ENCODE results near the gene LMNTD1. TPM values are rescaled to one million over a fixed set of nuclear protein-coding genes. Genes with fewer than 3 reads are reported as not detected.
"Not testable (repeated sequence)": the region's sequence is repeated elsewhere in the genome, so short reads cannot be mapped to it uniquely, and the experiment has no call there.

Gene LMNTD1
- total RNA-seq, 1 donor = 1.3 TPM

DNA sequence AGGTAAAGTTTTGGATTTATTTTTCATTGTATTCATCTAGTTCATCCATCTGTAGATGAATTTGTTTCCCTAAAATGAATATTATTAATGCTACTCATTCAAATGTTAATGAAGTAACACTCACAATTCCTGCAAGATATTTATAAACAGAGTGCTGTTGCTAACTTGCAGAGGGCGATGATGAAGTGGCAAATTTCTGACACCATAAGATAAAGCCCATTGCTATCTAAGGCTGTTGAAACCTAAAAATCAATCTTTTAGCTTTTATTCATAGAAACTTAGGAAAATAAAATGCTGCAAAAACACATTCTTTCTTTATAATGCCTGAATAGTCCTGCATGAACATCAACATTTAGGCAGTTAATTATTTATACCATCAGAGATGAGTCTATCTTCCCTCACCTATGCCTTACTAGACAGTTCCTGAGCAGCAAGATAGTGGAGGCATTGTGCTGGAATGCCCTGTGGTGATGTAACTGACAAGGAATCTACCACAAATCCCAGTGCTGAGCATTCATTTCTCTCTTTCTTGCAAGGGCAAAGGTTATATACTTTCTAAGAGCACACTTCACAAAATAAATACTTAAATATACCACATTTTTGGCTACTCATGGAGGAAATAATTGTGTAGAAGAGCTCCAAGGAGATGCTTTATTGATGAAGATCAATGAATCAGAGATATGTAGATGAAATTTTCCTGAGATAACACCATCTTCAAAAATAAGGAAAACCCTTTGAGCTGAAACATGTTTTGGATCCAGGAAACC, 57.6 kb downstream of the LMNTD1 start:
- TF ChIP-seq, protein P1, sequence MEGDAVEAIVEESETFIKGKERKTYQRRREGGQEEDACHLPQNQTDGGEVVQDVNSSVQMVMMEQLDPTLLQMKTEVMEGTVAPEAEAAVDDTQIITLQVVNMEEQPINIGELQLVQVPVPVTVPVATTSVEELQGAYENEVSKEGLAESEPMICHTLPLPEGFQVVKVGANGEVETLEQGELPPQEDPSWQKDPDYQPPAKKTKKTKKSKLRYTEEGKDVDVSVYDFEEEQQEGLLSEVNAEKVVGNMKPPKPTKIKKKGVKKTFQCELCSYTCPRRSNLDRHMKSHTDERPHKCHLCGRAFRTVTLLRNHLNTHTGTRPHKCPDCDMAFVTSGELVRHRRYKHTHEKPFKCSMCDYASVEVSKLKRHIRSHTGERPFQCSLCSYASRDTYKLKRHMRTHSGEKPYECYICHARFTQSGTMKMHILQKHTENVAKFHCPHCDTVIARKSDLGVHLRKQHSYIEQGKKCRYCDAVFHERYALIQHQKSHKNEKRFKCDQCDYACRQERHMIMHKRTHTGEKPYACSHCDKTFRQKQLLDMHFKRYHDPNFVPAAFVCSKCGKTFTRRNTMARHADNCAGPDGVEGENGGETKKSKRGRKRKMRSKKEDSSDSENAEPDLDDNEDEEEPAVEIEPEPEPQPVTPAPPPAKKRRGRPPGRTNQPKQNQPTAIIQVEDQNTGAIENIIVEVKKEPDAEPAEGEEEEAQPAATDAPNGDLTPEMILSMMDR (IDR thresholded peaks at IDR 0.05; ENCODE audit: insufficient read depth, low read length) = no peak
- no peak overlapping the region for H3K4me3 ChIP-seq (ENCODE audit: low read depth, low read length)
- peak; percentile 74 for DNase-seq (ENCODE audit: low read depth)

- peak; percentile 16 for DNase-seq (ENCODE audit: low read depth)
- TF ChIP-seq, protein P1 (IDR thresholded peaks at IDR 0.05; ENCODE audit: insufficient read depth, low read length) = no peak
- no peak overlapping the region for H3K4me3 ChIP-seq (ENCODE audit: low read depth, low read length)
Observed at GRCh38 chr12:25494926-25495325, 58.2 kb downstream of the LMNTD1 start.

- DNase-seq (ENCODE audit: low read depth) = no peak
- TF ChIP-seq, protein P1 (IDR thresholded peaks at IDR 0.05; ENCODE audit: insufficient read depth, low read length) = no peak
- no peak overlapping the region for H3K4me3 ChIP-seq (ENCODE audit: low read depth, low read length)
Observed at GRCh38 chr12:25493682-25494081, 59.4 kb downstream of the LMNTD1 start.

DNA sequence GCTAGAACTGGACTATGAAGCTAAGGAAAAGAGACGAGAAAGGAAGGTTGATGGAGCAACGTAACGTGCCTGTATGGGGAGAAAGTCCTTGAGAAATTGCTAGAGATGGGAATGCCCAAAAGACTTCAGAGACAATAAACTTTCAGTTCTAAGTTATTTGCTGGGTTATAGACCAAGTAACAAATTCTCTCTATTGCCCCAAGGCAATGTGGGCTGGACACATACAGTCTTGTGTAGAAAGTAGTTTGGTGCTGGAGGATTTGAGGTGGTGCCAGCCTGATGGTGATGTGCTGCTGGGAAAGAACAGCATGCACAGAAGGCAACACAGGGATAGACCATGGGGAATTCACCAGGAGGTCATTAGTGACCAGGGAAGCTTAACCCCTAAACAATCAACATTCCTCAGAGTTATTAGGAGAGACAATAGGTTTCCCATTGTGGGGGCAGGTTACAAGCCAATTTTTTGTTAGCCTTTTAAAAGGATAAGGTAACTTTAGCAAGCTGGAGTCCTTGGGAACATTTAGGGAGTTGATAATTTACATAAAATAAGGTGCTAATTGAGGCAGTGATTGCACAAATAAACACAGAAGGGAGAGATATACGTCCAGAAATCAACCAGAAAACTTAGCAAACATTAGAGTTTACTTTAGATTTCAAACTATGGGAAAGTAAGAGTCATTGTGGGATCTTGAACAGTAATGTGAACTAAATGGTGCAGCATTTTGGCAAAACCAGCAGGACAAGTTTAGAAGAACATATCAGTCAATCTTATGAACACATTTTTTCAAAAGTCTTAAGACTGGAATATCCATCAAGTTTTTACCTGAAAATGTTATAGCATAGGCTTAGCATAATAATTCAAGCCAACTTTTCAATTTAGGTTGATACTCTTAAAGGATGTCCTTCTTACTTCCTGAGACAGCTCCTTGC, 61.4 kb downstream of the LMNTD1 start:
- TF ChIP-seq, protein P1 (IDR thresholded peaks at IDR 0.05; ENCODE audit: insufficient read depth, low read length) = no peak
- no peak for DNase-seq (ENCODE audit: low read depth)
- H3K4me3 ChIP-seq (ENCODE audit: low read depth, low read length) = no peak overlapping the region

- not testable (repeated sequence) for DNase-seq (ENCODE audit: low read depth); H3K4me3 ChIP-seq (ENCODE audit: low read depth, low read length)
Observed at GRCh38 chr12:25488956-25489870, 63.9 kb downstream of the LMNTD1 start.

DNA sequence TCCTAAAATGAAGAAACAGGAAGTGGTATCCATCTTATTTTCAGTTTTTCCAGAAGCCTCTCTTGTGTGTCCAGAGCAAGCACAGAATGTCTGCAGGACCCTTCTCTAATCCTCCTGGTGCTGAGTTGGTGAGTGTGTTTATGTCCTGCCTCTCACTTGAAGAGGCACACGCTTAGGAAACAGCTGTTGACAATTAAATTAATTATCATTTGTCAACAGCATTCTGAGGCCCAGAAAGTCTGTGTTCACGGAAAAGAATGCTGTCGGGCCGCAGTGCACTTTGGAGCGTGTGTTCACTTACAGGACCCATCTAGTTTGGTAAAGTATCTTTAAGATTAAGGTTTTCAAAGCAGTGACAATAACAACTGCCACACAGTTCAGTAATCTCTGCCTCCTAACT, 70.5 kb downstream of the LMNTD1 start:
- no peak for DNase-seq (ENCODE audit: low read depth)
- TF ChIP-seq, protein P1 (IDR thresholded peaks at IDR 0.05; ENCODE audit: insufficient read depth, low read length) = no peak
- H3K4me3 ChIP-seq (ENCODE audit: low read depth, low read length) = no peak overlapping the region
